Stimulated activated CD8-positive, alpha-beta memory T cell treated with anti-CD3 and anti-CD28 coated beads, Interleukin-15, amount 100 ng/mL, for 48 hours (primary cell): ENCODE measurements around the gene LRRTM4.
"Not testable (repeated sequence)": the region's sequence is repeated elsewhere in the genome, so short reads cannot be mapped to it uniquely, and the experiment has no call there.

Experiments used
- DNase-seq, 2 donors: peaks; one replicate each; pipeline ENCODE4 v3.0.0-alpha.2; 2020; ENCODE audit warnings: low read depth in 2 of 2

Gene LRRTM4

DNA sequence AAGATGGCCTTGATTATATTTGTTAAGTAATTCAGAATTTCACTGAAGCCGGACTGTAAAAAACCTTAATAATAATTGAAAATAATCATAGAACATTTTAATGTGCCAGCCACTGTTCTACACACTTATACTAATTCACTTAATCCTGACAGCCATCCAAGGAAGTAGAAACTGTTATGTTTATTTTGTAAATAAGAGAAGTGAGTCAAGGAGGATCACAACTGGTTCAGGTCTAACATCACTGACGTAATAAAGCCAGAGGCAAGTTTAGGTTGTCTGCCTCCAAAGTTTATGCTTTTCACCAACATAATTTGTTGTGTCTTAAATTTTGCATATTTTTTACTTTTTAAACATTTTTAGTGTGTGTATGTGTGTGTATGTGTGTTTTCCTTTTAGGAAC, 436.1 kb downstream of the LRRTM4 start:
- DNase-seq: no peak

DNA sequence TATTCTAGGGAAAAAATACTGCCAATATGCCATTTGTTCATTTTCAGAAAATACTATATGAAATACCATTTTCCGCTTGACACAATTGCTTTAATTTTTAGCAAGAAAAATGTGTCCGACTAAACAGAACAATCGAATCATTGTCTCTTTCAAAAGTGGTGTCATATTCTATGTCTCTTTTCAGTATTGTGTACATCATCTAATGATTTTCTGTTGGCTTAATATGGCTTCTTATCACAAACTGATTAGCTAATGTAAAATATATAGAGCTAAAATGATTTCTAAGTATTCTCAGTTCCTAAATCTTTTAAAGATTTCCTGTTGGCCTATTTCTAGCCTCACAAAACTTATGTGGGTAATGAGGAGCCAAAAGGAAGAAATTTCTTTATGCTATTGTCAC, 436.6 kb downstream of the LRRTM4 start:
- DNase-seq: no peak

DNA sequence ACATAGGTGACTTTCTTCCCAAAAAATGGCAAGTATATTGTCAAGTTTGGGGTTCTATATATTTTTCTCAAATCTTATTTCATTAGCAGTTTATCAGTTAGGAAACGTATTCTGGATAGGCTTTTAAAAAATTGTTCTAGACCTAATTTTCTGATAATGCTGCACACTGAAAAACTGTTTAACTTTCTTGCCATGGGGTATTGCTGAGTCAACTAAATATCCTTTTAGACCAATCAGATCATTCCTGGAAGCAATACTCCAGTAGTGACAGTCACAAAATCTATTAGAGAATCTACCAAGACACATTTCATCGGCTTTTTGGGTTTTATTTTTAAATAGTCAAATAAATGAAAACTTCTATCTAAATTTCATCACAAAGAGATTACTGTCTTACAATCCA, 440.6 kb downstream of the LRRTM4 start:
- DNase-seq: no peak

DNA sequence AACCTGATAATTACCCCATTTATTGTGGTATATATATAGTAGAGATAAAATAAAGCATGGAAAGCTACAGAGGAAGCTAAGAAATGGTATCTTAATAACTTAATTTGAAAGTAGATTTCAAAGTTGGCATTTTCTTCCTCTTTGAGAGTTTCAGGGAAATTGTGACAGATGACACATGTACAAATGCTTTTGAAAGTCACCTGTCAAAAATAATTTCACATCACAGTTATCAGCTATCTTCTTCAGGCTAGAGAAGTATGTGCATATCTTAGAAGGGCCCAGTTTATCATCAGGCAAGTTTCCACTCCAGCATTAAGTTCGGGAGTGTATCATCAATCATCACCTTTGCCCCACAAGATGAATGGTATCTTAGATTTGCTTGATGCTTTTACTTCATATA, 457.9 kb downstream of the LRRTM4 start:
- DNase-seq: no peak

- DNase-seq: no peak
These were observed 467.2 kb downstream of the LRRTM4 start for GRCh38 chr2:77054938-77055337.

DNA sequence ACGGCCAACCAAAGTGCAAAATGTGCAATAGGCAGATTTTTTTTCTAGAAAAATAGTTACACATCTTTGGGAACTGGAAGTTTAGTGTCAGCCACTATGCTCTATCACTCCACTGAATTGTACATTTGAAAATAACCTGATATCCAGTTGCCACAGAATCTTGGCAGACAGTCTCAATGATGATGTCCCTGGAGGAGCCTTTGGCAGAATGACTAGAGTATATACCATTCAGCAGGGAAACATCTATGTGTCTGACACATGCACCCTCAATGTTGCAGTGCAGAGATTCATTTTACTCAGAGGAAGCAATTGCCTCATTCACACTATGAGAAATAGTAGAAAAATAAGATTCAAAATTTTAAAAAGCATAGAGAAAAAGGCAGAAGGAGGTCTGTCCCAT, 475.8 kb downstream of the LRRTM4 start:
- no peak for DNase-seq

DNA sequence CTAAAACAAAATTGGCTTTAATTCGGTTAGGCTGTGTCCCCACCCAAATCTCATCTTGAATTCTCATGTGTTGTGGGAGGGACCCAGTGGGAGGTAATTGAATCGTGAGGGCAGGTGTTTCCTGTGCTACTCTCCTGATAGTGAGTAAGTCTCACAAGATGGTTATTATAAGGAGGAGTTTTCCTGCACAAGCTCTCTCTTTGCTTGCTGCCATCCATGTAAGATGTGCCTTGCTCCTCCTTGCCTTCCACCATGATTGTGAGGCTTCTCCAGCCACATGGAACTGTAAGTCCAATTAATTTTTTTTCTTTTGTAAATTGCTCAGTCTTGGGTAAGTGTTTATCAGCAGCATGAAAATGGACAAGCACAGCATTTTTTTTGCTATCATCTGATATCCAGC, 476.7 kb downstream of the LRRTM4 start:
- DNase-seq: not testable (repeated sequence)

GRCh38 chr2:77034445-77034844, 487.7 kb downstream of the LRRTM4 start:
- DNase-seq: no peak

GRCh38 chr2:77029237-77029636, 492.9 kb downstream of the LRRTM4 start:
- not testable (repeated sequence) for DNase-seq

DNA sequence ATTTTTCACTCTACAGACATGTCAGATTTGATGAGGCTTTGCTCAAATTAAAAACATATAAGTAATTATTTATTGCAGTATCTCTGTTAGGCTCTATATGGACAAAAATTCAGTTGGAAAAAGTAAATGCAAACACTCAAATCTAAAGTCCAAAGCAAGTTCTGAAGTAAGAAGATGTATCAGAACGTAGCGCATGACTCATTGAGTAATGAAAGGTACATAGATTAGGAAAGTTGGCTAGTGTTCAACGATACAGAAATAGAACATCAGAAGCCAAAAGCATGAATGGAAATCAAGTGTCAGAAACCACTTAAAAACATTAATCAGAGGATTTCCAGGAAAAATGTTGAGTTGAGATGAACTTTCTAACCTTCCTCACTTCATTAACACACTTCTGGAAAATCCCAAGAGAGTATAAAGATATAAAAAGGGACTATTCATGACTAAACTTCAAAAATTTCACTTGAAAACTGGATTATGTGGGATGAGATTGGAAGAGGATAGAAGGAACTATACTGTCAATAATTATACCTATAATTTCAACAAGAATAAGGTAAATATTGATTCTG, 494.1 kb downstream of the LRRTM4 start:
- no peak for DNase-seq

DNA sequence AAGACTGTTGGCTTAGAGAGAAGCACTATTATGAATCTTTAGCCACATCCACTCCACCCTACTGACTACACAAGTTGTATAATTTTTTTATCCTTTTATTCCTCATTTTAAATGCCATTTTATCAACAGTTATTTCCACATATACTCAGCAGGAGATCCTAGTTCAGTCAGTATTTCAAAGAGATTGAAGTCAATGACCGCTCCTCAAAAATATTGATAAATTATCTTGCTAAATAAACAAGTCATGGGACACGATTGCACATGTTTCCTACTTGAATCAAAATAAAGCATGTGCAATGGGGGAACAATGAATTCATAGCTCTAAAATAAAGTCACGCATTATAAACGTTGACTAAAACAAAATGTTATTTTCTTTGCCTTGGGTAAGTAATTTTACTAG, 496.5 kb downstream of the LRRTM4 start:
- DNase-seq: no peak

DNA sequence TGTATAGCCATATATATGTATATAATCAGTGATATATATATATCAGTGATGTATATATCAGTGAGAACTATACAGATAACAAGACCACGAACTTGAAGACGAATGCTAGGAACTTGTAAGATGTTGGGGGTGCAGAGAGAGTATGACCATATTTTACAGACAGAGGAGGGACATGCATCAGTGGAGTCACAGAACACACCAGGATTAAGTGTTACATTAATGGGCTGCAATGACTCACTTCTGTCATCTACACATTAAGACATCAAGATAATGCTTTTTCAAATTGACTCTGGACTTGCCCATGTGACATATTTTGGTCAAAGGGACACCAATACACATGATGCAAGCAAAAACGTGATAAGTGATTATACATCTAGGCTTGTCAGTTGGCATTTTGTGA, 501.0 kb downstream of the LRRTM4 start:
- DNase-seq: no peak

- no peak for DNase-seq
These were observed 504.0 kb downstream of the LRRTM4 start for GRCh38 chr2:77018219-77018618.

- DNase-seq: no peak
These were observed 504.8 kb downstream of the LRRTM4 start for GRCh38 chr2:77017355-77017745.

DNA sequence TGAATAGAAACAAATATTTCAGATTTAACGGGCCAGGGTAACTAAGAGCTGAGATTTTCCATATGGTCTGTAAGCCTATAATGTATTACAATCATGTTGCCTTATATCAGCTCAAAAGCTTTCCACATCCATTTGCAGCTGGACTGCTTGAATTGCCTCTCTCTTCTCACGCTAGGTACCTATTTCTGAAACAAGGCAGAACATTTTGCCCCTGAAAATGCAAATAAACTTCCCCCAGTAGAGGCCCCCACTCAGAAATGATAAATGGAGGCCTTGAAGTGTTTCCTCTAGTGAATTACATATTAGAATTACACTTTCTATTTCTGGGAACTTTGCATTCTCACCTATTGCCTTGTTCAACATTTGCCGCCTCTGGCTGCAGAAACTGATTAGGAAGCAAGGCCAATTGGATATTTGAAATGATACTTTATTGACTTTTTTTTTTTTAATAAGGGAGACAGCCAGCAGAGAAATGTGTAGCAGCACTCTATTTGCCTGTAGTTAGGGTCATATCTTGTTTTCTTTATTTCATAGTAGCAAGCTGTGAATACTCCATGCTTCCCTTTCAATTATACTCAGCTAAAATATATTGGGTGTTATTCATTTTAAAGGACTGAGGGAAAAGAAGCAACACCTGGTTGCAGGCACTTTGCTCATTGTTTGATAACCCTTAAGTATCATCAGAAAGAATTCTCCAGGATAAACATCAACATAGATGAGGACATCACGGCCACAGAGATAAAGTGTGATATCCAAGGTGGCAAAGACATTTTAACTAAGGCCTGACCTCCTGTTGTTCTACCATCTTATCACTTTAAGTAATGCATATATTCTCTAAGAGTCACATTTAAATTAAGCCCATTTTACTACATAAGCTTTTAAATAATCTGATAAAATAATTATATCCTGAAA, 505.5 kb downstream of the LRRTM4 start:
- DNase-seq: no peak

GRCh38 chr2:77013953-77014352, 508.2 kb downstream of the LRRTM4 start:
- DNase-seq: no peak

DNA sequence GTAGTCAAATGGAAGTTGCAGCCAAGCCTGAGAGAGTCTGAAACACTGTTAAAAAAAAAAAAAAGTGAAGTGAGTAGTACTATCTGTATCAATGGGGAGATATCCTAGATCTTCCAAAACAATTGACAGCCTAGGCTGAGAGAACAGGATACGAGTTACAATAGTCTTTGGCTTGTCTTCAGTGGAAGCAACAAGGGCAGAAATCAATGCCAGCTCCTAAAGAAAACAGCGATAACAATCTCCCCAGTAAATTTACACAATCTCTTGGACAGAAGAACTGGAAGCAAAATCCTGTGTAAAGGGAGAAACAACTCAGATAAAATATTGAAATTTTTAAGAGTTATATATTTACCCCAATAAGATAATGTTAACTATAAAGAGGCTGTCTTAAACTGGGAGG, 508.7 kb downstream of the LRRTM4 start:
- DNase-seq: no peak

GRCh38 chr2:77009307-77009706, 512.9 kb downstream of the LRRTM4 start:
- DNase-seq: no peak

GRCh38 chr2:77008853-77009252, 513.3 kb downstream of the LRRTM4 start:
- DNase-seq: no peak

DNA sequence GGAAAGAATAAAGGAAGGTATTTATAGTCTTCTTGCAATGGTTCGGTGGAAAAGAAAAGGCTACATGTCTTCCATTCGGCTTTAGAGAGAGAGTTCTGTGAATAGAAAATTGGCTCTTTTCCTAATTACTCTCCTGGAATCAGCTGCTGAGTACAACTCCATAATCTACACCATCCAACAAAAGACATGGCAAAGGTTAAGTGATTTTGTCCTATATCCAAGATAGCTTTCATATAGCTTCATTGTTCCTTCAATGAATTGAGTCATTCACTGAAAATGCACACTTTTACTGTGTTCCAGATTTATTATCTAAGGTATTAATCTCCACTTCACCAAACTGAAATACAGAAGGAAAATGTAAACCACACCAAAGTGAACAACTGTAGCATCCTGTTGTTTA, 514.5 kb downstream of the LRRTM4 start:
- no peak for DNase-seq

DNA sequence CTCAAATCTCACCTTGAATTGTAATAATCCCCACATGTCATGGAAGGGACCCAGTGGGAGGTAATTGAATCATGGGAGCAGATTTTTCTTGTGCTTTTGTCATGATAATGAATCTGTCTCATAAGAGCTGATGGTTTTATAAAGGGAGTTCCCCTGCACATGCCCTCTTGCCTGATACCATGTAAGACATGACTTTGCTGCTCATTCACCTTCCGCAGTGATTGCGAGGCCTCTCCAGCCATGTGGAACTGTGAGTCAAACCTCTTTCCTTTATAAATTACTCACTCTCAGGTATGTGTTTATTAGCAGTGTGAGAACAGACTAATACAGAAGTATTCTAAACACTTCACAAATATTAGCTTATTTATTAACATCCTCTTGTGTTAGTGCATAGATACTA, 516.7 kb downstream of the LRRTM4 start:
- no peak for DNase-seq

DNA sequence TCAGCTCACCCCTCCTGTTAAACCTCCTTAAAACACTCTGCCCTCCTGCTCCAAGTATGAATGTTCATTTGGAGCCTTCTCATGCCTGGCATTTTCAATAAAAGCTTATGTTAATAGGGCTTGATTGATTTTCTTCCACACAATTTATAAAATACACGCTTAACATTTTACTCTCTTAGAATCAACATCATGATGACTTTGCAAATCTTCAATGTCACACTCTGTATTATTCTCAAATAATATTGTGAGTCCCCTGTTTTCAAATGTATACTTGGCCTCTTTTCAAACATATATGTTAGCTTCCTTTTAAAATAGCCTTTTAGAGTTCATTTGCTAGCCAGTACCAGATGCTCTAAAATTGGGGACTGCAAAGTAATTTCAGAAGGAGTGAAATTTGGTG, 520.3 kb downstream of the LRRTM4 start:
- no peak for DNase-seq

GRCh38 chr2:76998704-76999103, 523.5 kb downstream of the LRRTM4 start:
- no peak for DNase-seq

GRCh38 chr2:76998152-76998551, 524.0 kb downstream of the LRRTM4 start:
- DNase-seq: no peak
